Ishikawa (cell line): Measurements from ENCODE around the gene CBLB.

Source experiments
- EGR1 ChIP-seq: IDR thresholded peaks from 2 replicates; pipeline ENCODE4 v1.6.1; 2012
- EP300 ChIP-seq: IDR thresholded peaks from 2 replicates; pipeline ENCODE4 v1.6.1; 2012; ENCODE audit warnings: borderline replicate concordance
- NFIC ChIP-seq: IDR thresholded peaks from 2 replicates; pipeline ENCODE4 v1.6.1; 2012
- RAD21 ChIP-seq: IDR thresholded peaks from 2 replicates; pipeline ENCODE4 v1.6.1; 2012; ENCODE audit warnings: low read depth
- TAF1 ChIP-seq: IDR thresholded peaks from 2 replicates; pipeline ENCODE4 v1.6.1; 2012; ENCODE audit warnings: low read depth, mild to moderate bottlenecking
- YY1 ChIP-seq: IDR thresholded peaks from 2 replicates; pipeline ENCODE4 v1.6.1; 2012; ENCODE audit warnings: low read depth
- TF ChIP-seq, protein P1 (sequence below): IDR thresholded peaks from 2 replicates; pipeline ENCODE4 v1.6.1; 2012
- TF ChIP-seq, protein P2 (sequence below): IDR thresholded peaks from 2 replicates; pipeline ENCODE4 v1.6.1; 2012; ENCODE audit warnings: low read depth, mild to moderate bottlenecking

DNA sequence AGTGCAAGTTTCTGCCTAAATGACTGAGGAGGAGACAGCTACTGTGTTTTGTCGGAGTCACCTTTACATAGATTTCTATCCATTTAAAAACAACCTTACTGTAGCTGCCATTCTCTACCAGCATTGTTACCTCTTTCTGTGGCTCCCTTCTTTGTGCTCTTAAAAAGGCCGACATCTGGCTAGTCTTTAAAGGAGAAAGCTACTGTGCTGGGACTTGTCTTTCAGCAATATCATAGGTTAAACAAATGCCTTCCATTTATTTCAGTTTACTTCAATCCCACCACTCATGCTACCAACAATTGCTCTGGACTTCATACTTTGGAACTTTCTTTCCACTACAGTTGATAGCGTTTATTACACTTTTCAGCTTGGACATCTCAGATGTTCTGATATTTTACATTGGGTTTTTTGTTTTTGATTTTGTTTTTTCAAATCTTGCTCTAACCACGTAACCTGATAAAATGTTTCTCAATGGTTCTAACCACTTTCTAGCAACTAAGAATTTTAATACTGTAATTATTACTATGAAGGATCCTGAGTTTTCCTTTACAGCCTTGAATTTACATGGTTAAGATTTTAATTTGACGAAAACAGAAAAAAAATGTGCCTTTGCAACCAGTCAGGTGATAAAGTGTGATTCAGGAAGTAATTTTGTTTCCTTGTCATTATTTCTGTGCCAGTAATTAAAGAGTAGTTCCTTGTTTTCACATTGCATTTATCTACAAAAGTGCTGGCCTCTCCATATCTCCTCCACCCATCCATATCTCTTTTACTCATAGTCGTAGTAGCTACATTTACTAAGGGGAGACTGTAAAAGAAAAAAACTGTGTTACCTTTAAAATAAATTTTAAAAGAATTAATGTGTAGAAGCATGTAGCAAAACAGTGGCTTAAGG lies 1.3 kb upstream of the CBLB start:
- TF ChIP-seq EP300 (no peak), RAD21 (no peak), NFIC (no peak), EGR1 (no peak), YY1 (no peak), TAF1 (no peak)
- TF ChIP-seq, protein P1, sequence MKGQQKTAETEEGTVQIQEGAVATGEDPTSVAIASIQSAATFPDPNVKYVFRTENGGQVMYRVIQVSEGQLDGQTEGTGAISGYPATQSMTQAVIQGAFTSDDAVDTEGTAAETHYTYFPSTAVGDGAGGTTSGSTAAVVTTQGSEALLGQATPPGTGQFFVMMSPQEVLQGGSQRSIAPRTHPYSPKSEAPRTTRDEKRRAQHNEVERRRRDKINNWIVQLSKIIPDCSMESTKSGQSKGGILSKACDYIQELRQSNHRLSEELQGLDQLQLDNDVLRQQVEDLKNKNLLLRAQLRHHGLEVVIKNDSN: no peak
- TF ChIP-seq, protein P2, sequence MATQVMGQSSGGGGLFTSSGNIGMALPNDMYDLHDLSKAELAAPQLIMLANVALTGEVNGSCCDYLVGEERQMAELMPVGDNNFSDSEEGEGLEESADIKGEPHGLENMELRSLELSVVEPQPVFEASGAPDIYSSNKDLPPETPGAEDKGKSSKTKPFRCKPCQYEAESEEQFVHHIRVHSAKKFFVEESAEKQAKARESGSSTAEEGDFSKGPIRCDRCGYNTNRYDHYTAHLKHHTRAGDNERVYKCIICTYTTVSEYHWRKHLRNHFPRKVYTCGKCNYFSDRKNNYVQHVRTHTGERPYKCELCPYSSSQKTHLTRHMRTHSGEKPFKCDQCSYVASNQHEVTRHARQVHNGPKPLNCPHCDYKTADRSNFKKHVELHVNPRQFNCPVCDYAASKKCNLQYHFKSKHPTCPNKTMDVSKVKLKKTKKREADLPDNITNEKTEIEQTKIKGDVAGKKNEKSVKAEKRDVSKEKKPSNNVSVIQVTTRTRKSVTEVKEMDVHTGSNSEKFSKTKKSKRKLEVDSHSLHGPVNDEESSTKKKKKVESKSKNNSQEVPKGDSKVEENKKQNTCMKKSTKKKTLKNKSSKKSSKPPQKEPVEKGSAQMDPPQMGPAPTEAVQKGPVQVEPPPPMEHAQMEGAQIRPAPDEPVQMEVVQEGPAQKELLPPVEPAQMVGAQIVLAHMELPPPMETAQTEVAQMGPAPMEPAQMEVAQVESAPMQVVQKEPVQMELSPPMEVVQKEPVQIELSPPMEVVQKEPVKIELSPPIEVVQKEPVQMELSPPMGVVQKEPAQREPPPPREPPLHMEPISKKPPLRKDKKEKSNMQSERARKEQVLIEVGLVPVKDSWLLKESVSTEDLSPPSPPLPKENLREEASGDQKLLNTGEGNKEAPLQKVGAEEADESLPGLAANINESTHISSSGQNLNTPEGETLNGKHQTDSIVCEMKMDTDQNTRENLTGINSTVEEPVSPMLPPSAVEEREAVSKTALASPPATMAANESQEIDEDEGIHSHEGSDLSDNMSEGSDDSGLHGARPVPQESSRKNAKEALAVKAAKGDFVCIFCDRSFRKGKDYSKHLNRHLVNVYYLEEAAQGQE: no peak
